ENCODE data around the gene CARD18.

CARD18 gene, protein sequence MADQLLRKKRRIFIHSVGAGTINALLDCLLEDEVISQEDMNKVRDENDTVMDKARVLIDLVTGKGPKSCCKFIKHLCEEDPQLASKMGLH

DNA sequence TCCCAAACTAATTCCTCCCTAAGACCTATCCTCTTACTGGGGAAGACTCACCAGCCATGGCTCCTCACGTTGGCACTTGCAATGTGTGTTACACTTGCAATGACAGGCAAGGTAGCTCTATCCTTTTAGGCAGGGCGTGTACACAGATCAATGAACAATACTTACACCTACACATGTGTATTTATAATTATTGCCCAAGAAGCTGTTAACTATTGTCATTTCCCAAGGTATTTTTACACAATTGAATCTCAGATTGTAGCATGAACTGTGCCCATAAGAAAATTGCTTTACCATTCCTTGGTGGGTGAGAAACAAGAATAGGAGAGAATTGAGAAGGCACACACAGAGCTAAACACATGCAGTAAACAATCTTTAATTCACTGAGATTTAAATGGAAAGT, at the start of gene CARD18:
Gene CARD18, minus strand, starts transcription at position 101 of the 400 bp plus-strand sequence. Its CDS starts 43 bp downstream, at position 58.
- DNase-seq (ENCODE audit: low spot score) = no peak

DNA sequence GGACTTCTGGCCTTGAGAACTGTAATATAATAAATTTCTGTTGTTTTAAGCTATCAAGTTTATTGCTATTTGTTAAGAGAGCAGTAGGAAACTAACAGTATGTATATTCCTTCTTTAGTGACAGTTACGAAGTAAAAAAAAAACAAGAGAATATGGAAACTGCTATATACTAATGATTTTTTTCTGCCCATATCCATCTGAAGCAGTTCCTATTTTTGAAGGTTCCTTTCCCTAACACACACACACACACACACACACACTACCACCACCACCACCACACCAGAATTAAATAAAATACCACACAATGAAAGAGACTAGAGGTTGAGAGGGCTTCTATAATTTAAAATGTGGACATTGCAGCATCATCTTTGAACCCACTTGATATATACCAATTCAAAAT, 44.4 kb upstream of the CARD18 start:
- DNase-seq (ENCODE audit: low spot score) = no peak

DNA sequence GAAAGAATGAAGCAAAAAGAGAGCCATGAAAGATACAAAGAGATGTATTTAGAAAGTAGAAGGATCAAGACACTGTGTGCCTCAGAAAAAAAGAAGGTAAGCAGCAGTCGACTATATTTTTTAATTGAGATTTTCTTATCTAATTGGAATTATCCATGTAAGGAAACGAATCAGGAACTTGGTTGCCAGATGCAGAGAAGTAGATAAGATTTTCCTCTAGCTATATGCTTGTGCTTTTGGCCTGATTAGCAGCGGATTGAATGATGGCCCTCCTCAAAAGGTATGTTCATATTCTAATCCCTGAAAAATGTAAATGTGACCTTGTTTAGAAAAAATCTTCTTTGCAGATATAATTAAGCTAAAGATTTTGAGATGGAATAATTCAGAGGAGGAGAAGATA, 43.9 kb upstream of the CARD18 start:
- no peak for DNase-seq (ENCODE audit: low spot score)

DNA sequence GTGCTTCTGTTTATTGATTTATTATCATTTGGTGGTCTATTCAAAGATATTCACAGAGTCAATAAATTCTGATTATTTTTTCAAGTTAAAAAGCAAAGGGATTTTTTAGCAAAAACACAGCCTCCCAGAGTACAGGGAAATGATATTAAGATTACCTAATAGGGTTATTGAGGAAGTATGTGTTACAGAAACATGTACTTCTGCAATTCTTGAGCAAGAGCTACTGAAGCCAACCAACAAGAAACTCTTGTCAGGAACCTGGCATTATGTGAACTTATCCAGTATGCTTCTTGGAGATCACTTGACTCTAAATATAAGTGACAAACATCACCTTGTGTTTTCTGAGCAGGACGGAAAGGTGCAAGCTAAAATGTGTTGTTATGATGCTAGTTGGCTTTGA, 42.0 kb upstream of the CARD18 start:
- no peak for DNase-seq (ENCODE audit: low spot score)

DNA sequence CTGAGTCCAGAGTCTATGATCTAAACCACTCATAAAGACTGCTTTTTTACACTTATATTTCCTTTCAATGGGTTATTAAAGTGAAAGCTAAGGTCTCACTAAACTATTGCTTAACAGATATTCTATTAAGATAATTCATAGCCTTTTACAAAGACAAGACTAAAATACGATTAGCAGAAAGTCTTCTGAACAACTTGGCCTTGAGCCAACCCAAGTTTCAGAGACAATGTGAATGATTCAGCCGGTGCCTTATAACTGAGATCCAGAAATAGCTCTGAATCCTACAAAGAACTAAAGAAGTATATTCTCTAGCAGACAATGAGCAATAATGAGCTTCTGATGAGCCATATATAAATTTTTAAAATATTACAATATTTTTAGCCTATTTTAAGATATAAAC, 41.5 kb upstream of the CARD18 start:
- no peak for DNase-seq (ENCODE audit: low spot score)

DNA sequence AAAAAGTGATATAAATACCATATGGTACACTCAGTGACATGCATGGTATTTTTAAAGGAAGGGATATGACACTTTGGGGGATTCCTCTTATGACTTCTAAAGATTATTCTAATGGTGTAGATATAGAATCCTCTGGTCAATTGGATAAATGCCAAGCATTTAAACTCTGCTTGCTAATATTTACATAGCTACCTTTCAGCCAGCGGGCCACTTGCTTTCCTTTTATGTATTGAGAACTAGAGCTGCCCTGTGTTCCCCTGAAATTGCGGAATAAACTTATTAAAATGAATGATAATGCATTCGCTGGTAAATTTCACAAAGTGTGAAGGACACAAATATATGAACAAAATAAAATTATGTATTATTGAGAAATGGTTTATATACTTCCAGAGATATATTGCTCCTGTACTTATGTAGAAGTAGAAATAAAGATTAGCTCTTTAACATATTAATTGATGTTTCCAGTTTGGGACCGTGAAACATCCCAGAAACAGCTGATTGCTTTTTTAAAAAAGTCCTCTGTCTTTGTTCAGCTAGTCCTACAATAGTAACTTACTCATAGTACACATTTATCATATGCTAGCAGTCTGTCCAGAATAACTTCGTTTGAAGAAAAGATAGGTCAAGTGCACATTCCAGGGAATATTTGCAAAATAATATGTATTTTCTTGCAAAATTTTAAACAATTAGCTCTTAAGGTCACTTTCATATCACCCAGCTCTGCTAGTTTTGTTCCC, 40.1 kb upstream of the CARD18 start:
- DNase-seq (ENCODE audit: low spot score) = no peak

DNA sequence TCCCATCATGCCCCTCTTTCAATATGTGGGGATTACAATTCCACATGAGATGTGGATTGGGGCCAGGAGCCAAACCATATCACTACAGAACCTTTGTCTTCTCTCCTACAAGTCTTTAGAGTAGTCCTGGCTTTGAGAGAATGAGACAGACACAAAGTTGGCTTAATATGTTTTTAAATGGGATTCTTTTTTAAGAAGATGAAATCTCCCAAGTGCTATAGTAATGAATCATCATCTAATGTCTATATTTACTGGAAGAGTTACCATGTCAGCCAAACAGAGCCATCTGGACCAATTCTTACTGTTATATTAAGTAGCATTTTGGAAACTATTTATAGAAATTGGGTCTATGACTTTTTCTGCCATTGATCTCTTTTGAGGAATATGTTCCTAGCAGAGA, 38.1 kb upstream of the CARD18 start:
- peak; percentile 42 for DNase-seq (ENCODE audit: low spot score)

DNA sequence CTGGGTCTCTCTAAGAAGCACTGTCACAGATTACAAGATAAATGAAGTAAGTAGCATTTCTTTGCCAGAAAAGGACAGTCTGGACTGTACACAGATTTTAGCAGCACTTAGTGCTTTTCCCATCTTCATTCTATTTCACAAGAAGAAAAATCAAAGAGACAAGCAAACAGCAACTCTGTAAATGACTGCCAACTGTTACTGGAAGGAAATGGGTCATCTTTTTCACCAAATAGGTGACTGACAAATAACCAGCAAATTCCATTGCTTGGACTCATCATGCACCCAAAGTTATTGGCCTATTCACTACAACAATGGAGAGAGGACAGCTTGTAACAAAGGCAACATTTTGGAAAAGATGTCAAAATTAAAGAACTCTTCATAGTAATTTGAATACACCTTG, 28.9 kb upstream of the CARD18 start:
- DNase-seq (ENCODE audit: low spot score) = no peak

DNA sequence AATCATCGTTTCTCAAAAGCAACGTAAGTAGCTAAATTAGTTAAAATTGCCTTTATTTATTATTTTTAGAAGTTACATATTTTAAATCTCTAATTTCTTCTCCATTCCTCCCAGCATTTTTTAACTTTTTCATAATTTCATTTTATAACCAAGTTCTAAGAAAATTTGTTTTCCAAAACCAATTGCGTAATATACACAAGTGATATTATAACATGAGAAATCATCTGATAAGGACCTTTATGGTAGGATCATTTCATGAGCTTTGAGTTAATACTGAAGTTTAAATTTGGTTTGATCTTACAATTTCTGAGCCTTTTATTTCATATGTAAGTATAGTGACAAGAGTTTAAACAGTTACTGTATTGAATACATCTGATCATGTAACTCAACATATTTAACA, 27.7 kb upstream of the CARD18 start:
- no peak for DNase-seq (ENCODE audit: low spot score)

DNA sequence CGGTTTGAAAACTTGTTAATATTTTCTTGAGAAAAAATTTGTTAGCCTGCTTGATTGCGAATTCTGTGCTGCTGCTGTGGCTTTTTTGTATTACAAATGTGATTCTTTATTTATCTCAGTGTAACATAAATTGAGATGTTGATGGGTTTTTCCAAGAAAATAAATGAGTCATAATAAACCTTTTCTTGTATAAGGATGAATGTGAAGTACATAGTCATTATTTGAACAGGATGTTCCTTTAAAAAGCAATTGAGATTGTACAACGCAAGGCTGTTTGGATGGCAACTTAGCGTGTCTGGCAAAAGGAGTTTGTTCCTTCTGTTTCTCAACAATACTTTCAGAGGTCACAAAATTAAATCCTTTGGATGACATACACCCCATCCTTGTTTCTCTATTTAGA, 24.6 kb upstream of the CARD18 start:
- DNase-seq (ENCODE audit: low spot score) = no peak

DNA sequence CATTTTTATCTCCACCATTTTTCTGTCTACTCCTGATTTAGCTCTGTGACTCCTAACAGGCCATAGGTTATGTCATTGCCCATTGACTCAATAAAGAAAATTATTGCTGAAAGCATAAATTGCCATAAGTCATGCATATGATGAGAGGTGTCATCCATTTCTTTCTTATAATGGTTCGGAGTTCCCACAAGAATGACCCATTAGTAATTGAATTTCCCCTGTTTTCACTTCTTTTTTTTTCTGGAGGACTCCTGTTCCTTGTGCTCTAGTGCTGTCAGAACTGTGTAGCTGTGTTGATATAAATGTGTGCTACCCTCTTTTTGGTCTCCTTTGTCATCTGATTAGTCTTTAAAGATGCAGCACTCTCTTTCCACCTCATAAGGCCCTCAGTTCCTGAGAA, 22.9 kb upstream of the CARD18 start:
- no peak for DNase-seq (ENCODE audit: low spot score)

DNA sequence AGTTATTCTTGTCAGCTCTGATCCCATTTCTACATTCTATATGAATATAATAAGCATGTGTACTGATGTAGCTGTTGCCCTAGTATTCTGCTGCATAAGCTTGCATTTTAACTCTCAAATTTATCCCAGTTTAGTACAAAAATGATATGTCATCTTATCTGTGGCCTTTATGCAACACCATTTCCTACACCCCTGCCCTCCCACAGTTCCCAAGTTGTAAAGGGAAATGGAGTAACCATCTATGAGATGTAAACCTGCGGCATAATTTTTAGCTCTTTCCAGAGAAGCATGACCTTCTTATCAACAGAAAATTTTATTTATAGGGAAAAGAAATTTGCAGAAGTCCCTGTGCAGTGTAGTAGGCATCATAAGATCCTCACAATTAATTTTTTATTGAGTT, 18.9 kb upstream of the CARD18 start:
- no peak for DNase-seq (ENCODE audit: low spot score)

DNA sequence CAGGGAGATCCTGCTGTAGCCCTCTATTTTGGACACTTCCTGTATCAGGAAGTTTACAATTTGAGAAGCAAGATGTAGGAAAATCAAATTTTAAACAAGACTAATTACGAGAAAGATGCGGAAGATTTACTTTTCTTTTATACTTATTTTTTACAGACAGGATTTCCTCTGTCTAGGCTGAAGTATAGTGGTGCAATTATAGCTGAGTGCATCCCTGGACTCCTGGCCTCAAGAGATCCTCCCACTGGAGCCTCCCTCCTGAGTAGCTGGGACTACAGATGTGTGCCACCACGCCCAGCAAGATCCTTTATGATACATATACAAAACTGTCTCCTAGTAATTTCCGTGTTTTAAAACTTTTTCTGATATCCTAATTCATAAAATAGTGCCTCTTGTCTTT, 17.2 kb upstream of the CARD18 start:
- DNase-seq (ENCODE audit: low spot score) = no peak

DNA sequence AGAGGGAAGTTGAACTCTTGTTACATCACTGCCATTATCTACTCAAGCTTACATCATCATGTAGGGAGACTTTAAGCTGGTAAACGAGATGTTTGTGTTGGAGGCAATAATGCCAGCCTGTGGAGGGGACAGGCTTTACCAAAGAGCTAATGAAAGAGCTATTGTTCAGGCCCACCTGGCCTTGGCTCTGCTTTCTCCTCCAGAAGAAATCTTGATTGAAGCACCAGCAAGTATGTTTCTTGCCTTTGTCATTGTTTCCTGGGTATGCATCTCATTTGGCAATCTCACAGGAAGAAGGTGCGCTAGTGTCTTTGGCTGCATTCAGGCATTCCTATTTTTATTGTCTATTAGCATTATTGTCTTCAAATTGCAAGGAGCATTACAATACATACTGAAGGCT, 16.7 kb upstream of the CARD18 start:
- no peak for DNase-seq (ENCODE audit: low spot score)

DNA sequence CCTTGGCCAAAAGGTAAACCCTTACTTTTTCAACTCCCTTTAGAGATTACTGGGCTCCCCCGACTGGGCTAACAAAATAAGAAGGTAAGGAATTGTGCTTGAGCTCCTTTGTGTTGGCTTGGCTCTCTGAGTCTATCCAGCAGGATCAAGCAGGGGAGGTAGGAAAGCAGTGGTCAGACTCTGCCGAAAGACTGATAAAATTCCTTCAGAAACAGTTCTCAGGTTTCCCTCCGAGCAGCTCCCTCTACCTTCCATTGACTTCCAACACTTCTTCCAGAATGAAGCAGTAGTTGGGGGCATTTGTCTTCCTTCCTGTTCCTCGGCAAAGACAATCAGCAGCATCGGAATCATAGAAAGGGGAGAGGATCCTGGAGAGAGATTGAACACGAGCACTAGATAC, 16.1 kb upstream of the CARD18 start:
- DNase-seq (ENCODE audit: low spot score) = no peak

DNA sequence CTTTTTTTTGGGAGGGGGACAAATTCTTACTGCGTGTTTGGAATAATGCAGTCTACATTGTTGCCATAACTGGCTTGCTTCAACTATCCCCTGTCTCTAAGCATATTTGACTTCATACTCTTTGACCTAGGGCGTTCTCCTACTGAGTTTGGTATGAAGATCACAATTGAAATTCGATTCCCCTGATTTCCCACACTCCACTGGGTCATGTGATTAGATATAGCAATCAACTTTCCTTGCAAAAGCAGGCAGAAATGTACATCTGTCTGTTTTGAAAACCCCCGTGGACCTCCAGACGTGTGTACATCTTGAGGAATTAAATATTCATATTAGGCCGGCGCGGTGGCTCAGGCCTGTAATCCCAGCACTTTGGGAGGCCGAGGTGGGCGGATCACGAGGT, 13.8 kb upstream of the CARD18 start:
- DNase-seq (ENCODE audit: low spot score) = no peak

DNA sequence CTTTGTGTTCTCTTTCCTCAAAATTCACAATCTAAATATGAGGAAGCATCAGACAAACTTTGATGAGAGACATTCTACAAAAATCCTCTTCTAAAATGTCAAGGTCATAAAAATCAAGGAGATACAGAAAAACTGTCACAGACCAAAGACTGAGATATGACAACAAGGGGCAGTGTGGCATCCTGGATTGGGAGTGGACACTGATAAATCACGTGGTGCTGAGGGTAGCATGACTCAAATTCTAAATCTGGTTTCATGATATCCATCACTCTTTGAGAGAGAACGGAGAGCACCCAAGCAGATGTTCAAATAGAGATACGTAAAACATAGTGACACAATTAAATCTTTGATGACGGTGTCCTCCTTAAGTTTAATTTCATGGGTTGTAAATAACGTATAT, 13.0 kb upstream of the CARD18 start:
- no peak for DNase-seq (ENCODE audit: low spot score)

DNA sequence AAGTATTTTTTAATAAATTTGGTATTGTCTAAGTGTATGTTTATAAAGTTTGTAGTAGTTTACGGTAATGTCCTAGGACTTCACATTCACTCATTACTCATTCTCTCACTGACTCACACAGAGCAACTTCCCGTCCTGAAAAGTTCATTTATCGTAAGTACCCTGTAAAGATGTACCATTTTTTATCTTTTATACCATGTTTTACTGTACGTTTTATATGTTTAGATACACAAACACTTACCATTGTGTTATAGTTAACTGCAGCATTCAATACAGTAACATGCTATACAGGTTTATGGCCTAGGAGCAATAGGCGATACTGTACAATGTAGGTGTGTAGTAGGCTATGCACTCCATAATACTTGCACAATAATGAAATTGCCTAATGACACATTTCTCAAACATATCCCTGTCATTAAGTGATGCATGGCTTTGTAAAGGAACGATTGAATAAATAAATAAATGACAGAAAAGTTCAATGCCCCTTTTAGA, 12.5 kb upstream of the CARD18 start:
- no peak for DNase-seq (ENCODE audit: low spot score)

DNA sequence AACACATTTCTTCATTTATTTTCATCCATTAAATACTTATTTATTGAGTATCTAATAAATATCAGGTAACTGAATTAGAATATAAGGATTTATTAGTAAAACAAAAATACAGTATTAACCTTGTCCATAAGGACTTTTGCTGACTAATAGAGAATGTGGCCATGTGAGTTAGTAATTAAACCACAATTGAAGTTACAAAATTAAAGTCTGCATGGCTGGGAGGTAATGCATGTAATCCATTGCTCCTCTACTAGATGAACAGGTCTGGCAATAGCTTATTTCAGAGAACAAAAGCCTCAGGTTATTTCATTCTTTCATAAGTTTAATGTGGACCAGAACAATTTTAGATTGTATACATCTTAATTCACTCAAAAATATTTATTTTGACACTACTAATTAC, 9.9 kb upstream of the CARD18 start:
- DNase-seq (ENCODE audit: low spot score) = no peak

DNA sequence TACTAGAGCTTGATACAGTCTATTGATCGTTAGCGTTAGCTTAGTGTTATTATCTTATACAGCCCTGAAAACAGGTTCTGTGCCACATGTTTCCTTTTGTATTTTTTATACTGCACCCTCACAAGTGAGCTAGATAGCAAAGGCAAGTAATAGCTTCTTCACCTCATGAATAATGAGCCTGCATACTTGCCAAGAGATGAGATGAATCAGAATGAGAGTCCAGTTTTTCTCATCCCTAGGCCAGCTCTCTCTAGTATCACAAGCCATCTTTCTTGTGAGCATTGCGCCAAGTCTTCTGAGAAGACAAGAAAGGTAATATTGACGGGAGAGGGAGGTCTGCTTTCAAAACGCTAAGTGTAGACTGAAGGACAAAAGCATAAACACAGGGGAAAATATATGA, 8.7 kb upstream of the CARD18 start:
- no peak for DNase-seq (ENCODE audit: low spot score)

DNA sequence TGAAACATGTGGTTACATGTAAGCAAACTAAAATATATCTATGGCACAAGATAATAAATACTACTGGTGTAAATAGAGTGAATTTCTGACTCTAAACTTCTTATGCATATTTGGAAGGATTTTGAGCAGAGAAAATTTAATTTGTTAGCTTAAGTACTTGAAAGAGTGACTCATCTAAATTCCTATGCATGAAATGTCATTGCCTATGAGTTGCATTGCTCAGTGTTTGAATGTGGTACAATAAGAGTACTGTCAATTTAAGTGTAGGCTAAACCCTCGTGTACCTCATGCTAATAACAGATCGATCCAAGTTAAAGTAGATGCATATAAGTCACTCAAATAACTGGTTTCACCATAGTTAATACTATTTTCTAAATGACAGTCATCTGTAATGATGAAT, 5.3 kb upstream of the CARD18 start:
- peak; percentile 17 for DNase-seq (ENCODE audit: low spot score)

DNA sequence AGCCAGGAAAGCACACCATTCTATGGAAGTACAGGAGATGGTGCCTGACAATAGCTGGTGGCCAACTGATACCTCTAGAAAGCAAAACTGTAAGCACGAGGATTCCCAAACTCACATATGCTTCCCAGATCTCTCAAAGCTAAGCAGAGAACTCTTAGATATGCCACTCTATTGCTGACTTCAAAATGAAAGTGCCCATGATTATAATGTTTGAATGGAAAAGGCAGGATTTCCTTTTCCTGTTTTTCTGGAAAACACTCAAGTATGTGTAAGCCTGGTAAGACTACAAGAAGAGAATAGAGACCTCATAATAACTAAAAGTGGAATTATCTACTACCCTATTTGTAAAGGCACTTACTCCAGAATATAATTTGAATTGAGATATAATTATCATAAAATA, 2.6 kb upstream of the CARD18 start:
- DNase-seq (ENCODE audit: low spot score) = no peak

DNA sequence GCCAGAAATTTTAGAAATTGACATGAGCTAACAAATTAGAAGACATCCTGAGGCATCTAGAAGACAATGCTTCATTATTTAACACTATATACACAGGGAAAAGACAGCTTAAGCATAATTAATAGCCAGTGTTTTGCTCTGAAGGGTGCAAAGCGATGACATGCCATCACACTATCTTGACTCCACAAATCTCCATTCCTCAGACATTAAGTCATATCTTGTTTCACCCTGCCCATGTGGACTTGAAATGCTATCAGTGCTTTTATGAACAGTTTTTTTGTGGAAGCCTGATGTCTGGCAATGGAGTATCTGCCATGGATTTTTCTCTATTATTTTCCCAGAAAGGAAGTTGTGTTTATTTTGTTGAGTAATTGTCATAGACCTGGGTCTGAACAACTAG, 2.3 kb downstream of the CARD18 start:
- peak; percentile 3 for DNase-seq (ENCODE audit: low spot score)

DNA sequence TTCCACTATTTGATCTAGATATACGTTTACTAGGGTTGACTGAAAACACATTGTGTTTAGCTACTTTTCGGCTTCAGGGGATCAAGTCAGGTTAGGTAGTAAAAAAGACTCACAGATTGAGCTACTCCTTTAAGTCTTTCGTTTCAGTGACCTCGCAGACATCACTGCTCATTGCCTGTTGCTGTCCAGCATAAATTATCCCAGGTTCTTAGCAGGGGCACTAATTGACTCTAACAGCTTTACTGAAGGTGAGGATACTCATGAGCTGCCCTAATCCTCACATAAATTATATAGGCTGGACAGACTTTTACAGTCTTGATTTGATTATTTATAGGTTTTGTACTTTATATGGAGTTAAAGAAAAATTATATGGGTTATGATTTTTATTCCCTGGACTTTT, 3.7 kb downstream of the CARD18 start:
- no peak for DNase-seq (ENCODE audit: low spot score)
